Measurements from ENCODE around the gene DHX15.

The DHX15 gene

GRCh38 chr4:24604558-24605214 is 20.3 kb upstream of the DHX15 start:
- Histone ChIP-seq H3K36me3 (ENCODE audit: control insufficient read depth, insufficient read depth, low read length) (no peaks in the 10 kb centered on the region), H3K27me3 (ENCODE audit: control insufficient read depth, insufficient read depth, low read length) (no peaks in the 10 kb centered on the region), H3K4me3 (ENCODE audit: low read length) (no peak overlapping the region), H3K9ac (ENCODE audit: low read length) (no peak overlapping the region), H3K9me3 (ENCODE audit: control insufficient read depth, low read length) (no peaks in the 10 kb centered on the region), H3K4me1 (ENCODE audit: control insufficient read depth, insufficient read depth, low read length) (peaks cover 23% of the 10 kb centered on the region)

DNA sequence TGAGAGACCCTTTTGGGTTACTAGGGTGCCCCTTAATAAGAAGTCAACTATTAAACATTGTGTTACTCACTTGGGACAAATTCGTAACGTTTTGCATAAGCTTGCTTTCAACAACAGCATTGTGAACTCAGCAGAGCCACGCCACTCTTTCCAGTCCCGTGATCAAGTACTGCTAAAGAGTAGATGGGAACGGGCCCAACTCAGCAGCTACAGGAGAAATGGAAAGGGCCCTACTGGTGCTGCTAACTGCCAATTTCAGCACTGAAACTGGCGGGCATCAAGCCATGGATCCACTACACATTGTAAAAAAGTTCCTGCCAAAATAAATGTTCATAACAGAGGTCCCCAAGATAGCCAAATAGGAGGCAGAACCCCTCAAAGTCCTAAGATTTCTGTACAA is 19.0 kb upstream of the DHX15 start:
- H3K4me1 ChIP-seq (ENCODE audit: control insufficient read depth, insufficient read depth, low read length): peaks cover 31% of the 10 kb centered on the region
- H3K9me3 ChIP-seq (ENCODE audit: control insufficient read depth, low read length): no peaks in the 10 kb centered on the region
- no peak overlapping the region for H3K4me3 ChIP-seq (ENCODE audit: low read length)
- H3K27me3 ChIP-seq (ENCODE audit: control insufficient read depth, insufficient read depth, low read length): no peaks in the 10 kb centered on the region
- H3K36me3 ChIP-seq (ENCODE audit: control insufficient read depth, insufficient read depth, low read length): no peaks in the 10 kb centered on the region
- no peak overlapping the region for H3K9ac ChIP-seq (ENCODE audit: low read length)

- Histone ChIP-seq H3K4me1 (ENCODE audit: control insufficient read depth, insufficient read depth, low read length) (peaks cover 52% of the 10 kb centered on the region), H3K4me3 (ENCODE audit: low read length) (no peak overlapping the region), H3K9me3 (ENCODE audit: control insufficient read depth, low read length) (no peaks in the 10 kb centered on the region), H3K9ac (ENCODE audit: low read length) (no peak overlapping the region), H3K27me3 (ENCODE audit: control insufficient read depth, insufficient read depth, low read length) (no peaks in the 10 kb centered on the region), H3K36me3 (ENCODE audit: control insufficient read depth, insufficient read depth, low read length) (no peaks in the 10 kb centered on the region)
Measured at GRCh38 chr4:24601121-24601520, 16.8 kb upstream of the DHX15 start.

- Histone ChIP-seq H3K4me3 (ENCODE audit: low read length) (no peak overlapping the region), H3K9me3 (ENCODE audit: control insufficient read depth, low read length) (no peaks in the 10 kb centered on the region), H3K4me1 (ENCODE audit: control insufficient read depth, insufficient read depth, low read length) (peaks cover 55% of the 10 kb centered on the region), H3K36me3 (ENCODE audit: control insufficient read depth, insufficient read depth, low read length) (no peaks in the 10 kb centered on the region), H3K27me3 (ENCODE audit: control insufficient read depth, insufficient read depth, low read length) (no peaks in the 10 kb centered on the region), H3K9ac (ENCODE audit: low read length) (no peak overlapping the region)
Measured at GRCh38 chr4:24599275-24599674, 14.9 kb upstream of the DHX15 start.

DNA sequence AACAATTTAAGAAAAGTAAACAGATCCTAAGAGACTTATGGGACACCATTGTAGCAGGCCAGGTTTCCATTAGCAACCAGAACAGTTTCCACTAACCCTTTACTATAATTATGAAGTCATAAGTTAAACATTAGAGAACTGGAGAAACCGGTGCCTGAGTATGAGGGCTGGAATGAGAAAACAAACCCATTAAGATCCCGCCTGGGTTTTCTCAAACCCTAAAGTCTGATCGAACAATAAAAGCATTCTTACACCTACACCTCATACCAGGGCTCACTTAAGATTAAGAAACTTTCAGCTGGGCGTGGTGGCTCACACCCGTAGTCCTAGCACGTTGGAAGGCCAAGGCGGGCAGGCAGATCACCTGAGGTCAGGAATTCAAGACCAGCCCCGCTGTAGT is 13.7 kb upstream of the DHX15 start:
- Histone ChIP-seq H3K4me1 (ENCODE audit: control insufficient read depth, insufficient read depth, low read length) (peaks cover 52% of the 10 kb centered on the region), H3K4me3 (ENCODE audit: low read length) (no peak overlapping the region), H3K27me3 (ENCODE audit: control insufficient read depth, insufficient read depth, low read length) (no peaks in the 10 kb centered on the region), H3K9me3 (ENCODE audit: control insufficient read depth, low read length) (no peaks in the 10 kb centered on the region), H3K9ac (ENCODE audit: low read length) (peak overlapping the region; percentile 64), H3K36me3 (ENCODE audit: control insufficient read depth, insufficient read depth, low read length) (no peaks in the 10 kb centered on the region)

DNA sequence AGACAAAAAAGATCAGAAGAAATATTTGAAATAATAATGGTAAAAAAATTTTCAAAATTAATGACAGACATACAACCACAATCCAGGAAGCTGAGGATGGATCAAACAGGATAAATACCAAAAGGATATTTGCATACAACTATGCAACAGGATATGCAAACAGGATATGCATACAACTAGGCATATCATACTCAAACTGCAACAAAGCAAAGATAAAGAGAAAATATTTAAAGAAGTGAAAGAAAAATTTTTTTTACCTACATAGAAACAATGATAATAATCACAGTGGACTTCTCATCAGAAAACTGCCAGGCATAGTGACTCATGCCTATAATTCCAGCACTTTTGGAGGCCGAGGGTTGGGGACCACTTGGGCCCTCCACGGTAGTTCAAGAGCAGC is 11.3 kb upstream of the DHX15 start:
- no peak overlapping the region for H3K9ac ChIP-seq (ENCODE audit: low read length)
- H3K9me3 ChIP-seq (ENCODE audit: control insufficient read depth, low read length): no peaks in the 10 kb centered on the region

GRCh38 chr4:24594887-24595286 is 10.5 kb upstream of the DHX15 start:
- Histone ChIP-seq H3K27me3 (ENCODE audit: control insufficient read depth, insufficient read depth, low read length) (no peaks in the 10 kb centered on the region), H3K36me3 (ENCODE audit: control insufficient read depth, insufficient read depth, low read length) (no peaks in the 10 kb centered on the region), H3K4me3 (ENCODE audit: low read length) (no peak overlapping the region), H3K9ac (ENCODE audit: low read length) (no peak overlapping the region), H3K9me3 (ENCODE audit: control insufficient read depth, low read length) (no peaks in the 10 kb centered on the region), H3K4me1 (ENCODE audit: control insufficient read depth, insufficient read depth, low read length) (peaks cover 37% of the 10 kb centered on the region)

More for the DNA sequence above, 11.3 kb upstream of the DHX15 start:
- H3K27me3 ChIP-seq (ENCODE audit: control insufficient read depth, insufficient read depth, low read length): no peaks in the 10 kb centered on the region
- no peak overlapping the region for H3K4me3 ChIP-seq (ENCODE audit: low read length)
- no peaks in the 10 kb centered on the region for H3K36me3 ChIP-seq (ENCODE audit: control insufficient read depth, insufficient read depth, low read length)
- peaks cover 45% of the 10 kb centered on the region for H3K4me1 ChIP-seq (ENCODE audit: control insufficient read depth, insufficient read depth, low read length)

DNA sequence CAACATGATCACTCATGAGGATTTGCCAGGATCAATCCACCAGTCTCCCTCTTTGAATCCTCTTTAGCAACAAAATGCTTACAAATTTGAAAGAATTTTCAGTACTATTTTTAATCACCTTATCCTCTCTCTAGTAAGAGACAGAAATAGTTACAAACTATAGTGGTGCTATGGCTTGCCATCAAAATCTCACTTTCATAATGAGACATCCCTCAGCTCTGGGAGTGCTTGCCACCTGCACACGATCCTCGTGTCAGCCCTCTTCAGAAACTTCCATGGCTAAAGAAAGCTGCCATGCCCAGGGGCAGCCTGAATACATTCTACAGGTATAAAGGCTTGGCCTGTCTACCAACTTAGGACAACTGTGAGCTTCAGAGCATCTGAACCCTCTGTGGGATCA is 5.1 kb upstream of the DHX15 start:
- no peak overlapping the region for H3K4me3 ChIP-seq (ENCODE audit: low read length)
- H3K36me3 ChIP-seq (ENCODE audit: control insufficient read depth, insufficient read depth, low read length): no peaks in the 10 kb centered on the region
- no peak overlapping the region for H3K9ac ChIP-seq (ENCODE audit: low read length)

DNA sequence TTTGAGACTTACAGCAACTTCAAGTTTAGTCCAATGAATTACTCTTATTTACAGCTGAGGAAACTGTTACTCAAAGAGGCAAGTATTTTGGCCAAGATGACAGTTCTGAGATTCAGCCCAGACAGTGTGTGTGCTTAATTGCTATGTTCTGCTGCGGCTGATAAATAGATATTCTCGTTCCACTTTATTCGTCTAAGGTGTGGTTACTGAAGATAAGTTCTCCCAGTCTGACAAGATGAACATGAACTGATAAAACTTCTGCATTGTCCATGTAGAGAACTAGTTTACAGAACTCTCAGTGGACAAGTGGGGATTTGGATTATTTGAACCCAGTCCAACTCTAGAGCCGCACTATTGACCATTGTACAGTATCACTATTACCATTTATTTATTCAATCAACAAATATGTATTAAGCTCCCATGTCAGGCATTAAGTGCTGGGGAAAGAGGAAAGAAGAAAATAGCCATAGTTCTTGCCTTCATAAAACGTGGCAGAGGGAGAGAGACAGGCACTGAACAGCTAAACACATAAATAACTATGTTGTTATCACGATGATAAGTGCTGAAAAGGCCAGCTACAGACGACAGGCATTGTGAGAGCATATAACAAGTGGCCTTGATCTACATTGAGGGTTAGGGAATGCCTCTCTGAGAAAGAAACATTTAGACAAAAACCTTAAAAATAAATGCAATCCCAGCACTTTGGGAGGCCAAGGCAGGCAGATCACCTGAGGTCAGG is 4.0 kb upstream of the DHX15 start:
- peaks cover 6% of the 10 kb centered on the region for H3K4me1 ChIP-seq (ENCODE audit: control insufficient read depth, insufficient read depth, low read length)
- no peak overlapping the region for H3K9ac ChIP-seq (ENCODE audit: low read length)
- no peak overlapping the region for H3K4me3 ChIP-seq (ENCODE audit: low read length)
- no peaks in the 10 kb centered on the region for H3K9me3 ChIP-seq (ENCODE audit: control insufficient read depth, low read length)
- no peaks in the 10 kb centered on the region for H3K27me3 ChIP-seq (ENCODE audit: control insufficient read depth, insufficient read depth, low read length)
- H3K36me3 ChIP-seq (ENCODE audit: control insufficient read depth, insufficient read depth, low read length): no peaks in the 10 kb centered on the region

More for the DNA sequence above, 5.1 kb upstream of the DHX15 start:
- Histone ChIP-seq H3K4me1 (ENCODE audit: control insufficient read depth, insufficient read depth, low read length) (peaks cover 6% of the 10 kb centered on the region), H3K9me3 (ENCODE audit: control insufficient read depth, low read length) (no peaks in the 10 kb centered on the region), H3K27me3 (ENCODE audit: control insufficient read depth, insufficient read depth, low read length) (no peaks in the 10 kb centered on the region)

- peaks cover 17% of the 10 kb centered on the region for H3K4me1 ChIP-seq (ENCODE audit: control insufficient read depth, insufficient read depth, low read length)
- H3K27me3 ChIP-seq (ENCODE audit: control insufficient read depth, insufficient read depth, low read length): no peaks in the 10 kb centered on the region
- H3K9ac ChIP-seq (ENCODE audit: low read length): peak overlapping the region; percentile 98
- peak overlapping the region; percentile 67 for H3K4me3 ChIP-seq (ENCODE audit: low read length)
- H3K36me3 ChIP-seq (ENCODE audit: control insufficient read depth, insufficient read depth, low read length): no peaks in the 10 kb centered on the region
- H3K9me3 ChIP-seq (ENCODE audit: control insufficient read depth, low read length): no peaks in the 10 kb centered on the region
Measured at GRCh38 chr4:24583451-24584210, 723 bp downstream of the DHX15 start.

DNA sequence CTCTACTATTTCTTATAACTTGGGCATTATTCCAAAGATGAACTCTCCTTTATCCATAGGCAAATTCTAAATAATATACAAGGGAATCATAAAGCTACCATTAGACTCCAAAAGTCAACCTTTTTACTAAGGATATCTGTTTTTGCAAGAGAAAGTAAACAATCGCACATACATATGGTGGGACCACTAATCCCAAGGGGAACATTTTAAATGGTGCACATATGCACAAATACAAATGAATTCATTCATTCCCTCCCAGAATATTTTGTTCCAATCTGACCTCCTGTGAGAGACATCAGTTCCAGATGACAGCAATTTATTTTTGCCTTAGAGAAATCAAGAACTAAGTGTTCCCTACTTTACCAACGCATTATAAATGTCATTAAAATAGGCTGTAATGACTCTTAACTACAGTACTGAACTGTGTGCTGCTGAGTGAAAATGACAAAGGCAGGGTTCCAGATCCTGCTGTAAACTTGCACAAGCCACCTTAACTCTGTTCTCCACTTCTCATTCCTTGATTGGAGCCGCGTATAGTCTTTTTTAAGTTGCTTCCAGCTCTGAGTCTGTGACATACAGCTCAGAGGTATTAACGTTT is 2.0 kb downstream of the DHX15 start:
- H3K9ac ChIP-seq (ENCODE audit: low read length): peak overlapping the region; percentile 98
- no peaks in the 10 kb centered on the region for H3K9me3 ChIP-seq (ENCODE audit: control insufficient read depth, low read length)
- peak overlapping the region; percentile 65 for H3K4me3 ChIP-seq (ENCODE audit: low read length)
- peaks cover 23% of the 10 kb centered on the region for H3K4me1 ChIP-seq (ENCODE audit: control insufficient read depth, insufficient read depth, low read length)
- no peaks in the 10 kb centered on the region for H3K36me3 ChIP-seq (ENCODE audit: control insufficient read depth, insufficient read depth, low read length)
- no peaks in the 10 kb centered on the region for H3K27me3 ChIP-seq (ENCODE audit: control insufficient read depth, insufficient read depth, low read length)

- Histone ChIP-seq H3K4me1 (ENCODE audit: control insufficient read depth, insufficient read depth, low read length) (peaks cover 27% of the 10 kb centered on the region), H3K36me3 (ENCODE audit: control insufficient read depth, insufficient read depth, low read length) (no peaks in the 10 kb centered on the region), H3K9me3 (ENCODE audit: control insufficient read depth, low read length) (no peaks in the 10 kb centered on the region), H3K27me3 (ENCODE audit: control insufficient read depth, insufficient read depth, low read length) (no peaks in the 10 kb centered on the region), H3K4me3 (ENCODE audit: low read length) (no peak overlapping the region), H3K9ac (ENCODE audit: low read length) (no peak overlapping the region)
Measured at GRCh38 chr4:24578364-24578763, 6.0 kb downstream of the DHX15 start.

Data from mucosa of stomach (tissue), 1 donor.